D721Med (cell line): ENCODE measurements around the gene RABEP2.
"Not testable (repeated sequence)": the region's sequence is repeated elsewhere in the genome, so short reads cannot be mapped to it uniquely, and the experiment has no call there.

Source experiments
- DNase-seq: peaks from one replicate; pipeline ENCODE4 v3.0.0; 2011; ENCODE audit warnings: low spot score; ENCODE audit not compliant: insufficient read length
- FAIRE-seq: peaks from 2 replicates; lab custom pipeline; 2011; peaks lifted over from hg19 to GRCh38; lab: Jason Lieb, UNC
- CTCF ChIP-seq: IDR thresholded peaks from 2 replicates; pipeline ENCODE4 v1.5.1; 2012; ENCODE audit warnings: mild to moderate bottlenecking, control low read depth; ENCODE audit not compliant: insufficient read depth; ENCODE audit errors: missing control alignments

RABEP2 gene

GRCh38 chr16:28897826-28898225 is 27.2 kb downstream of the RABEP2 start:
- TF ChIP-seq CTCF: no peak
- no peak for FAIRE-seq

GRCh38 chr16:28895609-28896008 is 29.4 kb downstream of the RABEP2 start:
- no peak for TF ChIP-seq CTCF
- FAIRE-seq (no peak), DNase-seq (no peak)

More at GRCh38 chr16:28897826-28898225, 27.2 kb downstream of the RABEP2 start:
- no peak for DNase-seq

- FAIRE-seq (no peak), DNase-seq (no peak)
- TF ChIP-seq CTCF: no peak
Measured at GRCh38 chr16:28893291-28893690, 31.7 kb downstream of the RABEP2 start.

GRCh38 chr16:28891964-28892890 is 32.8 kb downstream of the RABEP2 start:
- DNase-seq (no peak), FAIRE-seq (no peak)
- no peak for TF ChIP-seq CTCF

- DNase-seq, FAIRE-seq: not testable (repeated sequence)
Measured at GRCh38 chr16:28890355-28890754, 34.7 kb downstream of the RABEP2 start.

GRCh38 chr16:28886945-28887344 is 38.1 kb downstream of the RABEP2 start:
- FAIRE-seq: no peak
- TF ChIP-seq CTCF: no peak
- DNase-seq: no peak

GRCh38 chr16:28884045-28884444 is 41.0 kb downstream of the RABEP2 start:
- TF ChIP-seq CTCF: no peak
- DNase-seq (no peak), FAIRE-seq (no peak)
